ENCODE data around the gene CKAP5. TPM values are rescaled to one million over a fixed set of nuclear protein-coding genes. Genes with fewer than 3 reads are reported as not detected.
A peak's percentile ranks its signal among the peaks of the same experiment; 100 is the strongest.

CKAP5 gene
- polyA plus RNA-seq, 1 experiment, result 114 TPM

GRCh38 chr11:46694607-46695006 lies 151.5 kb downstream of the CKAP5 start:
- CTCF ChIA-PET, result interaction anchor here (0.7 kb wide), 1 partner anchor 204 kb away, joined by 5 read pairs; no protein-coding TSS in a partner anchor
- no peaks in the 10 kb centered on the region for H3K27me3 ChIP-seq (ENCODE audit: control insufficient read depth, insufficient read depth, low read length)
- no peaks in the 10 kb centered on the region for H3K9me3 ChIP-seq (ENCODE audit: control insufficient read depth, insufficient read depth, low read length)
- no peak overlapping the region for H3K4me3 ChIP-seq (ENCODE audit: low read depth, low read length)
- TF ChIP-seq CTCF (IDR thresholded peaks at IDR 0.05; ENCODE audit: low read depth, low read length), result no peak
- no peak overlapping the region for H3K27ac ChIP-seq (ENCODE audit: low read depth, low read length)
- POLR2A ChIA-PET, result no interaction called here
- DNase-seq (ENCODE audit: low read depth, low spot score), result no peak

- ChIA-PET CTCF (interaction anchor here (0.7 kb wide), 1 partner anchor 204 kb away, joined by 5 read pairs; no protein-coding TSS in a partner anchor), POLR2A (no interaction called here)
- no peak for TF ChIP-seq CTCF (IDR thresholded peaks at IDR 0.05; ENCODE audit: low read depth, low read length)
- Histone ChIP-seq H3K9me3 (ENCODE audit: control insufficient read depth, insufficient read depth, low read length) (no peaks in the 10 kb centered on the region), H3K27me3 (ENCODE audit: control insufficient read depth, insufficient read depth, low read length) (no peaks in the 10 kb centered on the region), H3K27ac (ENCODE audit: low read depth, low read length) (peak overlapping the region; percentile 21), H3K4me3 (ENCODE audit: low read depth, low read length) (no peak overlapping the region)
- no peak for DNase-seq (ENCODE audit: low read depth, low spot score)
Measured at GRCh38 chr11:46694072-46694471, 152.0 kb downstream of the CKAP5 start.

DNA sequence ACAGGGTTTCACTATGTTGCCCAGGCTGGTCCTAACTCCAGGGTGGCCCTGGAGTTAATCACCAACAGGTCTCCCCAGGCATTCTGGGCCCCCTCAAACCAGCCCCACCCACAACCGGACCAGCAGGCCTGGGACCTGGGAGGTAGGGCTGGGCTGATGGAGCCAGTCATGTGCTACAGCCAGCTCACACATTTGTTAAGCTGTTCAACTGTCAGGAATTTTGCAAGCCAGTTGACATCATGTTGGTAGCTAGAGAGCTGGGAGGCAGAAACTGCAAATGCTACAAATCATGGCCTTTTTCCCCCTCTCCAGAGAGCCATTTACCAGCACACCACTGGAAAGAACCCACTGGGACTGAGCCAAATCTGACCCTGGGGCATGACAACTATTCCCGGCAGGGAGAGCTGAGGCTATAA lies 152.5 kb downstream of the CKAP5 start:
- Histone ChIP-seq H3K27me3 (ENCODE audit: control insufficient read depth, insufficient read depth, low read length) (no peaks in the 10 kb centered on the region), H3K4me3 (ENCODE audit: low read depth, low read length) (no peak overlapping the region), H3K27ac (ENCODE audit: low read depth, low read length) (no peak overlapping the region), H3K9me3 (ENCODE audit: control insufficient read depth, insufficient read depth, low read length) (no peaks in the 10 kb centered on the region)
- no peak for DNase-seq (ENCODE audit: low read depth, low spot score)
- POLR2A ChIA-PET, result no interaction called here
- CTCF ChIA-PET, result no interaction called here
- TF ChIP-seq CTCF (IDR thresholded peaks at IDR 0.05; ENCODE audit: low read depth, low read length), result no peak

Small RNAs within 50 kb of the gene (small RNA-seq; reads per million reads assigned to genes)
- gene MIR5582 (ENCODE audit: insufficient read length, low read depth) (18.3 reads per million, percentile 78 among the genes with 10 or more reads in this experiment), gene RF00573 (ENCODE audit: insufficient read length, low read depth) (not detected), gene SNORD67 (ENCODE audit: insufficient read length, low read depth) (400 reads per million, percentile 93 among the genes with 10 or more reads in this experiment)

Other genes with a start within 250 kb of the CKAP5 start
- 4.3 and 4.4 TPM in 2 replicates for gene HARBI1, start 229.1 kb downstream of the CKAP5 start, polyA plus RNA-seq (2011; rRNA removed)
- gene ATG13, start 228.7 kb downstream of the CKAP5 start, polyA plus RNA-seq (2011; rRNA removed), result 57.9 and 62.5 TPM in 2 replicates
- gene ARHGAP1, start 145.7 kb downstream of the CKAP5 start, polyA plus RNA-seq (2011; rRNA removed), result 42.4 and 73.9 TPM in 2 replicates
- gene ZNF408, start 145.2 kb downstream of the CKAP5 start, polyA plus RNA-seq (2011; rRNA removed), result 4.9 TPM in 2 replicates
- gene F2, start 127.1 kb downstream of the CKAP5 start, polyA plus RNA-seq (2011; rRNA removed), result not detected in 2 replicates
- 3.8 and 4.1 TPM in 2 replicates for gene LRP4, start 72.3 kb upstream of the CKAP5 start, polyA plus RNA-seq (2011; rRNA removed)
- gene CSTPP1, start 90.5 kb upstream of the CKAP5 start, polyA plus RNA-seq (2011; rRNA removed), result 30.2 and 38.7 TPM in 2 replicates

Measured in AG04450 (cell line).